NCI-H226 (cell line): Measurements from ENCODE around the gene SAG.
A peak's percentile ranks its signal among the peaks of the same experiment; 100 is the strongest.

Experiments
- DNase-seq: peaks from one replicate; pipeline ENCODE4 v3.0.0-alpha.2; 2015

SAG gene

DNA sequence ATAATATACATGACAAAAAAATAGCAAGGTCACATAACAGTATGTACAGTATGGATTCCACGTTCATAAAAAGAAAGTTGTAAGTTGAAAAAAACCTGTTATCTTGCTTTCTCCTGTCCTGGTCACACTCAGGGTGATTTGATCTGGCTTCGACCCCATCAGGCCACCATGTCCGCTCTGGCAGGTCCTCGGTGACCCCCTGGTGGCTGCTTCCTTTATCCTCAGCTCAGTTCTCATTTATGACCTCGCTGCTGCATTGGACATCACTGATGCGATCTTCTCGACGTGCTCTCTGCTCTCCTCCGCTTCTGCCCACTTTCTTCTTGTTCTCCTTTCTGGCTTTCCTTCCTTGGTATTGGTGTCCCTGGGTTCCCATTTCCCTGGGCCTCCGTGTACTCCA, 76.4 kb downstream of the SAG start:
- DNase-seq: no peak

DNA sequence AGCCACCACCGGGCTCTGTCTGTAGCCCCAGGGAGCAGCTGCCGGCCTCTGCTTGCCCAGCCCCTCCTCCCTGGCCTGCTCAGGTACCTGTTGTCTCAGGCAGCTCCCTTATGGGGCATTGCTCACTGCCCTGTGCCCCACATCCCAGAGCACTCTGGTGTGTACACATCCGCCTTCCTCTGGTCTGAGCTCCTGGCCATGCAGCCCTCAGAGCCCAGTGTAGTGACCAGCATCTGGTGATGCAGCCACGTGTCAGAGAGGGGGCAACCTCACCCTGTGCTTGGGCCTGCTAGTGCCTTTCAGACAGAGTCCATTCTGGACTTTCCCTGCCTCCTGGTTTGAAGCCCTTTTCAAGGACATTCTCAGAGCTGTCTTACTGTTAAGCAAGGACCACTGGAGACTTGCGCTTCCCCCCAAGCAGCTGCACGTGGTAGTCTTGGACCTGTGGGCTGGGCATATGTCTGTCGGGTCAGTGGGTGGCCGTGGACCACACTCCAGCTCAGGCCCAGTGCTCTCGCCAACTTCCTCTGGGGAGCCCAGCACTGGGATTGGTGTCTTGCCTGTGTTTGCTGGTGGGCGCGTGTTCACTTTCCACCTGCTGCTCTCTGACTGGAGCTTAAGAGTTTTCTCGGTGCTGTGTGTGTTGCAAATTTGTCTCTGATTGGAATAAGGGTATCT, 77.3 kb downstream of the SAG start:
- no peak for DNase-seq

DNA sequence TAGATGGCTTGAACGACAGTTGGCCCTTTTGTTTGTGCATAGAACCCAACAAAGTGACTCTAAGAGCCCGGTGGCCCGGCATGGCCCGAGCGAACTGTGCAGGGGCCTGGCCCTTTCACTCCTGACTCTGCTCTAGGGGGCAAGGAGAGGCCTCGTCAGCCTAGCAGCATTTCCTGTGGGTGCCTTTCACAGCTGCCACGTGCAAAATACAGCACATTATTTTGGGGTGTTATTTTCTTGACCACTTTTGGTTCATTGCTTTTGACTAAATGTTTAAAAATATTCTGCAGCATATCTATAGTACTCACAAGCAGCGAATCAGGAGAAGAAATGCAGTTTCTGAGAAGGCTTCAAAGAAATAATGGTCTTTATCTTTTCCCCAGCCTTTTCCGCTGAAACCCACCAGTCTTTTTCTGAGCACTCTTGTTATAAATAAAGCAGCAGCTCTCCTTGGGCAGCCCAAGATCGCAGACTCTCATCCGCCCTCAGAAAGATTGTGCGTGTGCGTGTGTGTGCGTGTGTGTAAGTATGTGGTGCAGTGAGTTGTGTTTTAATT, 78.0 kb downstream of the SAG start:
- no peak for DNase-seq

DNA sequence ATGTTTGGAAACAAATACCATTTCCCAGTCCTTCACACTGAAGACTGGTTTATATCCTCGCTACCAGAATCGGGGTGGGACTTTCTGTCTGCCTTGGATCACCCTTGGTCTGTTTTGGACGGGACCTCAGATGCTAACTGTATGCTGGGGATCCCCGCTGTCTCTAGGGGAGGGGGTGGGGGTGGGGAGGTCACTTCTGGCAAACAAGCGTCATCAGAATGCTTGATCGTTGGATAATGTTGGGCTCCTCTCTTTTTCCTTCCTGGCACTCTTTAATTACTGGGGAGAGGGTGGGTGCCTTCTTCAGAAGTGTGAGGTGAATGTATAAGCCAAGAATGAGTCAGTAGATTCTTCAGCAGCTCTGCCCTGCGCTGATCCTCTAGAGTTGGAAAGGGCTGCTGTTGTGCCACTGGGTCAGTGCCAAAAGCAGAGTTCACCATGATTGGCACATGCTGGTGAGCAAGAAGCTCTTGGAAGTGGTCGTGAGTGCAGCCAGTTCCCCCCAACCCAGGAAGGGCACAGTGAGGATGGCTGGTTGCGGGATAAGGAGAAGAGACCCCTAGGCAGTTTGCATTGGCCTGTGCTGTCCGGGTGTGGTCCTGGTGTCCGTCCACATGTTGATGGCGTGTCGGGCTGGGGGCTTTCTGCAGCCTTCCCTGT, 78.9 kb downstream of the SAG start:
- DNase-seq: peak; percentile 41

DNA sequence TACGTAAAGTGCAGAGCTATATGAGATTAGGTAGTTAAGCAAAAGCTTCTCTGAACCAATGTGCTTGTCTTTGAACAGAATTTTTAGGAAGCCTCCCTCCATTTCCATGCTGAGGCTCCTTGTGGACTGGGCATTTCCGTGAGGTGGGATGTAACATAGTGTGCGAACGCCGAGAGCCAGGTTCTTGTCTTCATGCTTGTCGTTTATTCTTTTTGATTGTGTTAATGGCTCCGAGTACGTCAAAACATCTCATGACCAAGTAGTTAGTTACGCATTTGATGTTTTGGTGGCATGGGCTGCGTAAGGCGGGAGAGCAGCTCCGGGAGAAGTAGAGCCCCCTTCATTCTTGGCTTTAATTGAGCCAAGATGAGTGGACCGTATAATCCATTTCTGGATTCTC, 79.6 kb downstream of the SAG start:
- no peak for DNase-seq

DNA sequence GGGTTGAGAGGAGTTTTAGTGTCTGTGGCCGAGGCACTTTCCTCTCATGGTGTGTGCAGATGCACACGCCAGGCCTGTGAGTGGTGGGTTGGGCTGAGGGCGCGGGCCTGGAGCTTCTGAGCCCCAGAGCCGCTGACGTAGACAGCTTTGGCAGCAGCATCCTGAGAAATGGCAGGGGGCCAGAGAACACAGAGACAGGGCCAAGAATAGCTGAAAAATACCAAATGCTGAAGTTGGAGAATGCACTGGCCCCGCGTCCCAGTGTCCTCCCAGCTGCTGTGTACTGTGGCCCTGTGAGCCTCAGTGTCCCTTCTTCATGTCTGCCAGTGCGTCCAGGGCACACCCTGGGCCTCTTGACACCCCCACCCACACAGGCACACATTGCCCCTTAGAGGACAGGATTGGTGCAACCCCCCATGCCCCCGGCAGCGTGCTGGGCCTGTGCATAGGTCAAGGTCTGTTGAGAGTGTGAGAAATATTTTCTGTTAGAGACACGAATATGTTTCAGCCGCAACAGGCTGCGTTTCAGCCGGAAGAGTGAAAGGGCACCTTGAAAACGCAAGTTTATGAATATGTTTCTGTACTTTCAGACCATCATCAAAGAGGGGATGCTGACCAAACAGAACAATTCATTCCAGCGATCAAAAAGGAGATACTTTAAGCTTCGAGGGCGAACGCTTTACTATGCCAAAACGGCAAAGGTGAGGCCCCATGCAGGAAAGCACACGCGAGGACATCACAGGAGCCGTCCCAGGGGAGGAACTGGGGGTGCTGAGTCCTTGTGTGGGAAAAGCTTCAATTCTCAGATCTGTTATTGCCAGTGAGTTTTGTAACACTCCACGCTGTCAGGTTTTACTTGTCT, 80.3 kb downstream of the SAG start:
- DNase-seq: peak; percentile 67

DNA sequence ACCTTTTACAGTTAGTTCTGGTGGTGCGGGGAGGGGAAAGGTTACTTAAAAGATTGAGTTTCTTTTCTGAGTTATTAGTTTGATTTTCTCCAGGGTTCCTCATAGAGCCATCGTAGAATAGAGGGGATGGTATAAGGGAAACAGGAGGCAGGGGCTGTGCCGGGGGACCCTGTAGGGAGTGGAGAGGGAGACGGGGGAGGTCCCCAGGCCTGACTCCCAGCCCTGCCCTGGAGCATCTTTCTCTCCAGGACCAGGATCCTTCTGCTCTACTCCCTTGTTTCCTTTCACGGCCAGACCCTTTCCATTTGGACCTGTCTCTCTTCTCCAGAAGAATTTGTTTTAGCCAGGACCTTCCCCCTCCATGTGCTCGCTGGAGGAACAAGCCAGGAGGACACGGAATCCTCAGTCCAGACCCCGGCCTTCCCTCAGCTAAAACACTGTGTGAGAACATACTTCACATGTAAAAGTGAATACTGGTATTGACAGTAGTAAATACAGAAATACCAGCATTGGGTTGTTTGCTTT, 82.0 kb downstream of the SAG start:
- DNase-seq: no peak

DNA sequence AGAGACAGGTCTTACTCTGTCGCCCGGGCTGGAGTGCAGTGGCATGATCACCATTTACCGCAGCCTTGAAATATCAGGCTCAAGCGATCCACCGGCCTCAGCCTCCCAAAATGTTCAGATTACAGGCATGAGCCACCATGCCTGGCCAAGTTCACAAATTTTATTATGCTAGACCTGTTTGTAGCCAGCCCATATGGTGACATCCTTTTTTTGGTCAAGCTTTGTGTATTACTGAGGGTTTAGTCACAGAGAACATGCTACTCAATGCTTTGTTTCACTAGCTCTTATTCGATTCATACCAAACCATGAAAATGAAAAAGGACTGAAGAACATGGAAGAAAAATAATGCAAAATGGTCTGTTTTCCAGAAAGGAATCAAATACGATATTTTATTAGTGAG, 88.1 kb downstream of the SAG start:
- no peak for DNase-seq
